Measurements from ENCODE around the gene P4HB. TPM values are rescaled to one million over a fixed set of nuclear protein-coding genes. Genes with fewer than 3 reads are reported as not detected.

P4HB gene
- total and polyA plus RNA-seq, 3 experiments from 2014 or later = 342 to 482 (median 463) TPM

- DNase-seq = no peak
- ChIA-PET POLR2A (no interaction called here), CTCF (no interaction called here)
- H3K4me1 ChIP-seq (ENCODE audit: insufficient read depth, low read length) = no peaks in the 10 kb centered on the region
- Mint-ChIP-seq H3K9me3 (no peaks in the 10 kb centered on the region), H3K4me1 (peaks cover 0 to 7% (median 3%) of the 10 kb centered on the region in 3 donors), H3K27me3 (peaks cover 16 to 21% of the 10 kb centered on the region in 2 donors), H3K27ac (no peak overlapping the region), H3K36me3 (no peaks in the 10 kb centered on the region), H3K4me3 (no peak overlapping the region)
- H3K9me3 ChIP-seq (ENCODE audit: low read length) = no peaks in the 10 kb centered on the region
- no peaks in the 10 kb centered on the region for H3K36me3 ChIP-seq (ENCODE audit: insufficient read depth, low read length)
- no peak overlapping the region for H3K4me3 ChIP-seq (ENCODE audit: low read length)
- no peak overlapping the region for H3K27ac ChIP-seq (ENCODE audit: low read depth, low read length)
- peaks cover 8% of the 10 kb centered on the region for H3K27me3 ChIP-seq (ENCODE audit: insufficient read depth, low read length, poor library complexity, severe bottlenecking)
Measured at GRCh38 chr17:81809556-81809998, 50.8 kb downstream of the P4HB start.

- Mint-ChIP-seq H3K27me3 (peaks cover 16 to 21% of the 10 kb centered on the region in 2 donors), H3K9me3 (no peaks in the 10 kb centered on the region), H3K4me3 (no peak overlapping the region), H3K27ac (no peak overlapping the region), H3K36me3 (no peaks in the 10 kb centered on the region), H3K4me1 (peaks cover 0 to 7% (median 3%) of the 10 kb centered on the region in 3 donors)
- H3K27ac ChIP-seq (ENCODE audit: low read depth, low read length) = no peak overlapping the region
- no peaks in the 10 kb centered on the region for H3K4me1 ChIP-seq (ENCODE audit: insufficient read depth, low read length)
- peaks cover 8% of the 10 kb centered on the region for H3K27me3 ChIP-seq (ENCODE audit: insufficient read depth, low read length, poor library complexity, severe bottlenecking)
- DNase-seq = no peak
- no peak overlapping the region for H3K4me3 ChIP-seq (ENCODE audit: low read length)
- H3K9me3 ChIP-seq (ENCODE audit: low read length) = no peaks in the 10 kb centered on the region
- CTCF ChIA-PET = no interaction called here
- POLR2A ChIA-PET = no interaction called here
- H3K36me3 ChIP-seq (ENCODE audit: insufficient read depth, low read length) = no peaks in the 10 kb centered on the region
Measured at GRCh38 chr17:81808778-81809555, 51.4 kb downstream of the P4HB start.

- Mint-ChIP-seq H3K9me3 (no peaks in the 10 kb centered on the region), H3K36me3 (no peaks in the 10 kb centered on the region), H3K27ac (no peak overlapping the region), H3K4me3 (no peak overlapping the region), H3K27me3 (peaks cover 22 to 25% of the 10 kb centered on the region in 2 donors), H3K4me1 (peaks cover 0 to 7% (median 6%) of the 10 kb centered on the region in 3 donors)
- no peaks in the 10 kb centered on the region for H3K36me3 ChIP-seq (ENCODE audit: insufficient read depth, low read length)
- H3K27me3 ChIP-seq (ENCODE audit: insufficient read depth, low read length, poor library complexity, severe bottlenecking) = peaks cover 15% of the 10 kb centered on the region
- no peaks in the 10 kb centered on the region for H3K4me1 ChIP-seq (ENCODE audit: insufficient read depth, low read length)
- H3K4me3 ChIP-seq (ENCODE audit: low read length) = no peak overlapping the region
- no peaks in the 10 kb centered on the region for H3K9me3 ChIP-seq (ENCODE audit: low read length)
- POLR2A ChIA-PET = no interaction called here
- CTCF ChIA-PET = no interaction called here
- H3K27ac ChIP-seq (ENCODE audit: low read depth, low read length) = no peak overlapping the region
- no peak for DNase-seq
Measured at GRCh38 chr17:81807839-81808238, 52.5 kb downstream of the P4HB start.

GRCh38 chr17:81807210-81807719 is 53.1 kb downstream of the P4HB start:
- ChIA-PET POLR2A (no interaction called here), CTCF (no interaction called here)
- Mint-ChIP-seq H3K9me3 (no peaks in the 10 kb centered on the region), H3K27me3 (peaks cover 28 to 30% of the 10 kb centered on the region in 2 donors), H3K4me1 (peaks cover 0 to 10% (median 7%) of the 10 kb centered on the region in 3 donors), H3K36me3 (no peaks in the 10 kb centered on the region), H3K27ac (no peak overlapping the region), H3K4me3 (no peak overlapping the region)
- Histone ChIP-seq H3K27me3 (ENCODE audit: insufficient read depth, low read length, poor library complexity, severe bottlenecking) (peaks cover 20% of the 10 kb centered on the region), H3K9me3 (ENCODE audit: low read length) (no peaks in the 10 kb centered on the region), H3K36me3 (ENCODE audit: insufficient read depth, low read length) (no peaks in the 10 kb centered on the region), H3K27ac (ENCODE audit: low read depth, low read length) (no peak overlapping the region), H3K4me3 (ENCODE audit: low read length) (no peak overlapping the region), H3K4me1 (ENCODE audit: insufficient read depth, low read length) (no peaks in the 10 kb centered on the region)
- DNase-seq = no peak

- POLR2A ChIA-PET = no interaction called here
- no peak overlapping the region for H3K4me3 Mint-ChIP-seq
Measured at GRCh38 chr17:81806461-81807209, 53.7 kb downstream of the P4HB start.

GRCh38 chr17:81805707-81806460 is 54.5 kb downstream of the P4HB start:
- H3K27ac ChIP-seq (ENCODE audit: low read depth, low read length) = no peak overlapping the region
- no peak overlapping the region for H3K4me3 ChIP-seq (ENCODE audit: low read length)
- no peak for DNase-seq
- Mint-ChIP-seq H3K9me3 (no peaks in the 10 kb centered on the region), H3K36me3 (no peaks in the 10 kb centered on the region), H3K4me3 (no peak overlapping the region), H3K4me1 (peaks cover 0 to 10% (median 7%) of the 10 kb centered on the region in 3 donors), H3K27ac (no peak overlapping the region), H3K27me3 (peaks cover 39 to 42% of the 10 kb centered on the region in 2 donors)
- peaks cover 31% of the 10 kb centered on the region for H3K27me3 ChIP-seq (ENCODE audit: insufficient read depth, low read length, poor library complexity, severe bottlenecking)
- POLR2A ChIA-PET = no interaction called here
- H3K36me3 ChIP-seq (ENCODE audit: insufficient read depth, low read length) = no peaks in the 10 kb centered on the region
- CTCF ChIA-PET = interaction anchor here (0.6 kb wide), 1 partner anchor 81 kb away, joined by 4 read pairs; no protein-coding TSS in a partner anchor
- H3K9me3 ChIP-seq (ENCODE audit: low read length) = no peaks in the 10 kb centered on the region
- no peaks in the 10 kb centered on the region for H3K4me1 ChIP-seq (ENCODE audit: insufficient read depth, low read length)

More at GRCh38 chr17:81806461-81807209, 53.7 kb downstream of the P4HB start:
- Mint-ChIP-seq H3K27me3 (peaks cover 35 to 37% of the 10 kb centered on the region in 2 donors), H3K36me3 (no peaks in the 10 kb centered on the region), H3K4me1 (peaks cover 0 to 10% (median 7%) of the 10 kb centered on the region in 3 donors), H3K9me3 (no peaks in the 10 kb centered on the region), H3K27ac (no peak overlapping the region)
- H3K36me3 ChIP-seq (ENCODE audit: insufficient read depth, low read length) = no peaks in the 10 kb centered on the region
- H3K27ac ChIP-seq (ENCODE audit: low read depth, low read length) = no peak overlapping the region
- H3K27me3 ChIP-seq (ENCODE audit: insufficient read depth, low read length, poor library complexity, severe bottlenecking) = peaks cover 27% of the 10 kb centered on the region
- no peak for DNase-seq
- H3K9me3 ChIP-seq (ENCODE audit: low read length) = no peaks in the 10 kb centered on the region
- CTCF ChIA-PET = no interaction called here
- no peaks in the 10 kb centered on the region for H3K4me1 ChIP-seq (ENCODE audit: insufficient read depth, low read length)
- no peak overlapping the region for H3K4me3 ChIP-seq (ENCODE audit: low read length)

GRCh38 chr17:81804559-81805399 is 55.6 kb downstream of the P4HB start:
- ChIA-PET POLR2A (no interaction called here), CTCF (no interaction called here)
- H3K4me3 Mint-ChIP-seq = peak overlapping the region in 1 of 7 donors; percentile 45
- peaks cover 24% of the 10 kb centered on the region for H3K27me3 ChIP-seq (ENCODE audit: insufficient read depth, low read length, poor library complexity, severe bottlenecking)
- no peak overlapping the region for H3K4me3 ChIP-seq (ENCODE audit: low read length)
- H3K27me3 Mint-ChIP-seq = peaks cover 38 to 53% of the 10 kb centered on the region in 2 donors
- H3K27ac ChIP-seq (ENCODE audit: low read depth, low read length) = no peak overlapping the region
- H3K36me3 ChIP-seq (ENCODE audit: insufficient read depth, low read length) = no peaks in the 10 kb centered on the region
- no peaks in the 10 kb centered on the region for H3K4me1 ChIP-seq (ENCODE audit: insufficient read depth, low read length)
- no peaks in the 10 kb centered on the region for H3K9me3 ChIP-seq (ENCODE audit: low read length)
- no peaks in the 10 kb centered on the region for H3K9me3 Mint-ChIP-seq
- no peak for DNase-seq
- no peak overlapping the region for H3K27ac Mint-ChIP-seq
- no peaks in the 10 kb centered on the region for H3K36me3 Mint-ChIP-seq
- peaks cover 0 to 10% (median 7%) of the 10 kb centered on the region in 3 donors for H3K4me1 Mint-ChIP-seq

All from CD8-positive, alpha-beta memory T cell (primary cell).